GM06990 (cell line): Measurements from ENCODE around the gene CST9.

Source experiments
- DNase-seq: peaks from one replicate; pipeline ENCODE4 v3.0.0-alpha.2; 2011; ENCODE audit not compliant: insufficient read length; ENCODE audit errors: extremely low read depth
- H3K27me3 ChIP-seq: replicated peaks from 2 replicates; pipeline ENCODE4 v1.6.0; 2011; ENCODE audit warnings: low read length; ENCODE audit not compliant: control insufficient read depth, insufficient read depth
- H3K36me3 ChIP-seq: 2 replicates; pipeline ENCODE4 v1.5.1; 2011; ENCODE audit warnings: low read length; ENCODE audit not compliant: control insufficient read depth, insufficient read depth
- H3K4me3 ChIP-seq: replicated peaks from 2 replicates; pipeline ENCODE4 v1.5.1; 2011; ENCODE audit warnings: low read depth, mild to moderate bottlenecking, control low read depth, low read length
- CTCF ChIP-seq: IDR thresholded peaks from 2 replicates; pipeline ENCODE4 v1.5.1; 2011; ENCODE audit warnings: low read length, control low read depth, mild to moderate bottlenecking, inconsistent platforms; ENCODE audit not compliant: insufficient read depth, poor library complexity, severe bottlenecking

Gene CST9

GRCh38 chr20:23604306-23604705 lies 1.4 kb downstream of the CST9 start:
- DNase-seq, result no peak
- H3K27me3 ChIP-seq, result no peaks in the 10 kb centered on the region; the same call in 1 of the 2 replicates
- TF ChIP-seq CTCF, result no peak
- no peak overlapping the region for H3K4me3 ChIP-seq
- H3K36me3 ChIP-seq, result no peaks in the 10 kb centered on the region

DNA sequence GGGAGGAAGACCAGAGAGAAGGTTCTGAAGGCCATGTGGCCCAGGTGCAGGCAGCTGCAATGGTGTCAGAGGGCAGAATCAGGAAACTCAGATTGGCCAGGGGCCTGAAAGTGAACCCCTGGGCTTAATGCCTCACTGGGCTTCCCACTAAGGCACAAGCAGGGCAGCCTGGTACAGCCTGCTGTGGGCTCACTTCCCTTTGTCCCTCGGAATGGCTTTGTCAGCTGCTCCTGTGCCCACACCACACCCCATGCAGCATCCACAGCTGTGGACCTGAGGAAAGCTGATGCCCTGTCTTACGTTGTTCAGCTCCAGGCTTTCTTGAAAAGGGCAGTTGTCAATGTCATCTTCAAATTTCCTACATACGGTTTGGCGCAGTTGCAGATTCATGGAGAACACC lies 2.4 kb downstream of the CST9 start:
- no peak for DNase-seq
- no peak overlapping the region for H3K4me3 ChIP-seq
- no peak for TF ChIP-seq CTCF
- no peaks in the 10 kb centered on the region for H3K36me3 ChIP-seq
- no peaks in the 10 kb centered on the region; the same call in 1 of the 2 replicates for H3K27me3 ChIP-seq

- H3K4me3 ChIP-seq, result no peak overlapping the region
- no peak for DNase-seq
- H3K36me3 ChIP-seq, result no peaks in the 10 kb centered on the region
- no peak for TF ChIP-seq CTCF
- no peaks in the 10 kb centered on the region; the same call in 1 of the 2 replicates for H3K27me3 ChIP-seq
These were observed 3.0 kb downstream of the CST9 start for GRCh38 chr20:23602699-23603098.

- Histone ChIP-seq H3K27me3 (no peaks in the 10 kb centered on the region; the same call in 1 of the 2 replicates), H3K4me3 (no peak overlapping the region), H3K36me3 (no peaks in the 10 kb centered on the region)
- DNase-seq, result no peak
- TF ChIP-seq CTCF, result no peak
These were observed 3.5 kb downstream of the CST9 start for GRCh38 chr20:23602241-23602640.

- no peak for TF ChIP-seq CTCF
- no peak for DNase-seq
These were observed 4.0 kb downstream of the CST9 start for GRCh38 chr20:23601715-23602114.

DNA sequence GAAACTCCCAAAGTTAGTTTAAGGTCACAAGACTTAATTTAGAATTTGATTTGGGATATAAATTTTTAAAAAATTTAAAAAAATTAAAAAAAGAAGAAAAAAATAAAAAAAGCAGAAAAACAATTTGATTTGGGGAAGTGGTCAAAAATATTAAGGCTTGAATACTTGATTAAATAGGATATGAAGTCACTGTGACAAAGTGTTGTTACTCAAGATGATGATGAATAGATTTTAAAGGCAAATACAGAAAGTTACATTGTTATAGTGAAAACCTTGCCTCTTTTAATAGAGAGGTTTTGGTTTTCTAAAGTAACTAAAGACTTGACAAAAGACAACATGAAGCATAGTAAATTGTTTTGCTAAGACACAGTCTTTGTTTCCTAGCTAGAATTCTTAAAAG lies 7.2 kb downstream of the CST9 start:
- no peaks in the 10 kb centered on the region for H3K27me3 ChIP-seq

More at GRCh38 chr20:23601715-23602114, 4.0 kb downstream of the CST9 start:
- Histone ChIP-seq H3K27me3 (no peaks in the 10 kb centered on the region; the same call in 1 of the 2 replicates), H3K4me3 (no peak overlapping the region), H3K36me3 (no peaks in the 10 kb centered on the region)

More for the DNA sequence above, 7.2 kb downstream of the CST9 start:
- Histone ChIP-seq H3K4me3 (no peak overlapping the region), H3K36me3 (no peaks in the 10 kb centered on the region)
- no peak for TF ChIP-seq CTCF
- DNase-seq, result no peak
